Stimulated activated CD8-positive, alpha-beta memory T cell treated with anti-CD3 and anti-CD28 coated beads, Interleukin-12 subunit alpha, Interleukin-12 subunit beta, amount 100 ng/mL, for 24 hours (primary cell): Measurements from ENCODE around the gene LCP1.

ENCODE experiments used
- DNase-seq: peaks from one replicate; pipeline ENCODE4 v3.0.0-alpha.2; 2020; ENCODE audit errors: extremely low read depth

The LCP1 gene

DNA sequence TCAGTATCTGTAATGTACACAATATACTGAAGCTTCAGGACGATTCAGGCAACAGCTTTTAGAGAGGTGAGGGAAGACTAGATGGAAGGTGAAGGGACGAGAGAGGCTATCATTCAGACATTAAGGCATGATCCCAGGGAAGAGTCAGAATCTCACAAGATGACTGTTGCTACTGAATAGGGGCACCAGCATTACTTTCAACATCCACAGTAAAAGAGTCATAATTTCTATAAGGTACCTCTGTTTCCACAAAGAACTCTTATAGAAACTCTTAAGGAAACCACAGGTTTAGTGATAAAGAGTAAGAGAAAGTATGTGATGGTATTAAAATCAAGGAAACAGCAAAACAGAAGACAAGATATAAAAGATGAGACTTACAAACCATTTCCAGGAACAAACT, 23.0 kb downstream of the LCP1 start:
- no peak for DNase-seq

DNA sequence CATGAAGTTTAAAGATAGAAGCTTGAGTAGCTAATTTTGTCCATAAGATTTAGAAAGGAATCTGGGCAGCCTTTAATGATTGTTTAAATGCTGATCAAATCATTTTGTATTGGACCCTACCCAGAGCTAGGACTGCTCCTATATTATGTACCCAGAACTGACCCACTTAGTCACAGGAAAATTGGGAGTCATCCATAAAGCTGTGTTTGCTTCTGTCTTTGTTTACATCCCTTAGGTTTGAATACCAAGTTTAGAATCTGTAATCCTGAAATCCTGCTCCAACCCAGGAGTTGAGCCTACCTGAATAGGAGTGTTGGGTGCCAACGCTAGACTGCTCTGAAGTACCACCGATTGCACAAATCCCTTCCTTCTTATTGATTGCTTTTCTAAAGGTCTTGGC, 23.8 kb downstream of the LCP1 start:
- no peak for DNase-seq

DNA sequence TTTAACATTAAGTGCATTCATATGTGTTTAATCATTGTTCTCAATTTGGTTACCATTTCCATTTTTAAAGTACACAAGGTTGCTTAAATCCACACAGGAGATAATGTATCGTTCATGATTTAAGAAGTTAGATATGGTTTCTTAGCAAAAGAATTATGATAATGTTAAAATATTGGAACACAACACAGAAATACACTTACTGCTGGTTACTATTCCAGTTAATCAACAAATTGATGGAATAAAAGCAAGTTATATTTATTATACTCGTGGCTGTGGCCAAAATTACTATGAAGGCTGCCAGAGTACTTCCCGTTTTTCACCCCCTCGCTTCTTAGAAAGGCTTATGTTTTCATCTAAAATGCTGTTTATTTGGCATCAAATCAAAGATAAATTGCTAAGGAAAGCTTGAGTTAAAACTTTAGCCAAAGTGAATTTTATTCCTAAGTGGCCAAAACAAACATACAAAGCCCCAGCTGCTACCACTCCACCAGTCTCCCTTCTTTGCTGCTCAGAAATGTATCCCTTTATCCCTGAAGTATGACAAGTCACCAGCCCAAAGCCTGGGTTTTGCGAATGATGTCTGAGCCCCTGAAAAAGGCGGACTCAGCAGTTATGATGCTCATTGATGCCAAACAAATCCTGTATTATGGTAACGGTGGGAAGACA, 27.7 kb downstream of the LCP1 start:
- DNase-seq: no peak

GRCh38 chr13:46152627-46153328, 29.2 kb downstream of the LCP1 start:
- DNase-seq: no peak

DNA sequence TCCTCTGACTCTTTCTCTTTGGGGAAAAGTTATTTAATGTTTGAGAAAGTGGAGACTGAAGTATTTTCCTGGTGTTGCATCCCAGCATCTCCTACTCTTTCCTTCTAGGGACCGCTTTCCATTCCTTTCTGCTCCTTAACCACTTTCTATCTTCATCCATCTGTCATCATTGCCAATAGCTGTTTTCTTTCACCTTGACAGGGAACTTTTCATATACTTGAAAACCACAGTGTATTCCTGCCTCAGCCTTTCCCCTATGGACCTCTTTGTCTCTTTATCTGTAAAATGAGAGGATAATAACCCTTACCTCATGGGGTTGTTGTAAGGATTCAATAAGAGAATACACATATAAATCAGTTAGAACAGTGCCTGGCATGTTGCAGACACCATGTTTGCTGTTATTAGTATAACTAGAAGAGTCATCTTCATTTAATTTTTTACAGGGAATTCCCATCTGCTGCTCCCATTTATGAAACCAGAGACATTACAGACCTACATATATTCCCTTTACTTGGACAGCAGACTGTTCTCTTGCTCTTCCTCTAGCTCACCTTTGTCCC, 31.8 kb downstream of the LCP1 start:
- DNase-seq: no peak

GRCh38 chr13:46149272-46150133, 32.5 kb downstream of the LCP1 start:
- no peak for DNase-seq

- DNase-seq: no peak
Observed at GRCh38 chr13:46146898-46147297, 35.1 kb downstream of the LCP1 start.

GRCh38 chr13:46145950-46146349, 36.0 kb downstream of the LCP1 start:
- no peak for DNase-seq

- no peak for DNase-seq
Observed at GRCh38 chr13:46145135-46145534, 36.8 kb downstream of the LCP1 start.

- no peak for DNase-seq
Observed at GRCh38 chr13:46143184-46143701, 38.7 kb downstream of the LCP1 start.

- no peak for DNase-seq
Observed at GRCh38 chr13:46142776-46143175, 39.2 kb downstream of the LCP1 start.

- no peak for DNase-seq
Observed at GRCh38 chr13:46140044-46140443, 41.9 kb downstream of the LCP1 start.

GRCh38 chr13:46137627-46138317, 44.2 kb downstream of the LCP1 start:
- DNase-seq: no peak

- DNase-seq: no peak
Observed at GRCh38 chr13:46136688-46137087, 45.3 kb downstream of the LCP1 start.

DNA sequence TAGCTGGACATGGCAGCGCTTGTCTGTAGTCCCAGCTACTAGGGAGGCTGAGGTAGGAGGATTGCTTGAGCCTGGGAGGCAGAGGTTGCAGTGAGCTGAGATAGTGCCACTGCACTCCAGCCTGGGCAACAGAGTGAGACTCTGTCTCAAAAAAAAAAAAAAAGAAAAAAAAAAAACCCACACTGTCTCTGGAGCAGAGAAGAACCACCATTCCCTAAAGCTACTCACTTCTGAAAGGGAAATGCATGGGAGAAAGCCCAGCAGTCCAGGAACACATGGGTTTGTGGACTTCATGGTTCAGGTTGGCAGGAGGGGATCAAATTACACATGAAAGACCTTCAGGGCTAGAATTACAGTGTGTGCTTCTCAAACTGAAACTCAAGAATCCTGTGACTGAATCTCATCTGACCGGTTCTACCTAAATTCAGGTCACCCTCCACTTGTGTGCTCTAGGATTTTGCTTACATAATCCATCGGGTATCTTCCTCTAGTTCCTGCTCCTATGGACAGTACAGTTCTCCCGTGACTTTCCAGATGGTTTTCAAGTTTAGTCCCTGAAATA, 46.9 kb downstream of the LCP1 start:
- no peak for DNase-seq

- no peak for DNase-seq
Observed at GRCh38 chr13:46134494-46134893, 47.5 kb downstream of the LCP1 start.

DNA sequence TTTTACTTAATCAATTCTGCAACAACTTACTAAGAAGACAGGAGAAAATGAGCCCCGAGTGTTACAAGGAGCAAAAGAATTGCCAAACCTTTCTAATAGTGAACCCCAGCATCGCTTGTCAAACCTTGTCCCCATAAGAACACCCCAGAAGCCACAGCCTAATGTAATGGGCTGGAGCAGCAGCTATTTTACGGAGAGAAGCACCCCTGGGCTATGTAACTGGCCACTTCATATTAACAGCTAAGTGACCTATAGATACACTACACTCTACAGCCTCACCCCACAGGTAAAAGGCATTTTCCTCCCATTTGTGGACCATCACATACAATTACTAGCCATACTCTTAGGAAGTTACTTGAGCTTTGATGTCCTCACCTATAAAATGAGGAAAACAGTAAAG, 49.9 kb downstream of the LCP1 start:
- no peak for DNase-seq

DNA sequence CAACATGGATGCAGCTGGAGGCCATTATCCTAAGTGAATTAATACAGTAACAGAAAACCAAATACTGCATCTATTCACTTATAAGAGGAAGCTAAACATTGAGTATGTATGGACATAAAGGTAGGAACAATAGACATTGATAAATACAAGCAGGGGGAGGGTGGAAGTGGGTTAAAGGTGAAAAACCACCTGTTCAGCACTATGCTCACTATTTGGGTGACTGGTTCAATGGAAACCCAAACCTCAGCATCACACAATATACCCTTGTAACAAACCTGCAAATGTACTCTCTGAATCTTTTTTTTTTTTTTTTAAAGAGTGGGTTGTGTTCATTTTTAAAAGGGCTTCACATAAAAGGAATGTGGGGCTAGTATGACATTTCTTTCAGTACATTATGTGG, 50.3 kb downstream of the LCP1 start:
- no peak for DNase-seq

DNA sequence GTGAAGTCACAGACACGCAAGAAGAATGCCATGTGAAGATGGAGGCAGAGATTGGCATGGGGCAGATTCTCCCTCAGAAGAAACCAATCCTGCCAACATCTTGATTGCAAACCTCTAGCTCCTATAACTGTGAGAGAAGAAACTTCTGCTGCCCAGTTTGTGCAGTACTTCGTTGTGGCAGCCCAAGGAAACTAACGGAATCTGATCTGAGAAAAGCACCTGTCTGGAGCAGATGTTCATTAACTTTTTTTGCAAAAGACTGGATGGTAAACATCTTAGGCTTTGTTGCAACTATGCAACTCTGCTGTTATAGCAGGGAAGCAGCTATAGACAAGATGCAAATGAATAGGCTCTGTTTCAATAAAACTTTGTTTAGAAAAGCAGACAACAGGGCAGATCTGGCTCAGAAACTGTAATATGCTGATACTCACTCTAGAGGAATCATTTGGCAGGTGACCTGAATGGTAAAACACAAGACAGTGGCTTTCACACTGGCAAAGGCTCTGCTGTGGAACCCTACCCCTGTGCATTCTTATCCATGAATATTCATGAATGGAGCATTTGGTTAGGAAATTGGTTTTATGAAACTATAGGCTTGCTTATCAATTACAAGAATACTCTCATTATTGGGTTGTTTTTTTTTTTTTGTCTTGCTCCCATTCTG, 51.9 kb downstream of the LCP1 start:
- no peak for DNase-seq

DNA sequence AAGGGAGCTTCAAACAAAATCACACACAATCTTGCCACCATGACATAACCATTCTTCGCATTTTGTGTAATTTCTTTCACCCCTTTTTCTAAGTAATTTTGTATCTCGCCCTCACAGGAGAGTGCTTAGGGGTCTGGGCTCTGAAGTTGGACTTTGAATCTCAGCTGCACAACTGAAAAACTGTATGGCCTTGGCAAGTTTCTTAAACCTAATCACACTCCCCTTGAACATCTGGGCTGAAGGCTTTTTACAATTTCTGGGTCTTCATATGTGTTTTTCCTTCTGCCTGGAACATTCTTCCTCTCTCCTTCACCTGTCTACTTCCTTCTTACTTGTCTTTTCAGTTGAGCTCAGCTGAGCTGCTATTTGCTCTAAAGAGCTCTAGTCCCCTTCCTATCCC, 52.9 kb downstream of the LCP1 start:
- DNase-seq: no peak
